ENCODE results near the gene MED12L. TPM values are rescaled to one million over a fixed set of nuclear protein-coding genes. Genes with fewer than 3 reads are reported as not detected.

Gene MED12L
- total and polyA plus RNA-seq, 2 donors (not counting 1 experiment from before 2014, with no cell fraction given): 0.94 to 4.3 TPM

DNA sequence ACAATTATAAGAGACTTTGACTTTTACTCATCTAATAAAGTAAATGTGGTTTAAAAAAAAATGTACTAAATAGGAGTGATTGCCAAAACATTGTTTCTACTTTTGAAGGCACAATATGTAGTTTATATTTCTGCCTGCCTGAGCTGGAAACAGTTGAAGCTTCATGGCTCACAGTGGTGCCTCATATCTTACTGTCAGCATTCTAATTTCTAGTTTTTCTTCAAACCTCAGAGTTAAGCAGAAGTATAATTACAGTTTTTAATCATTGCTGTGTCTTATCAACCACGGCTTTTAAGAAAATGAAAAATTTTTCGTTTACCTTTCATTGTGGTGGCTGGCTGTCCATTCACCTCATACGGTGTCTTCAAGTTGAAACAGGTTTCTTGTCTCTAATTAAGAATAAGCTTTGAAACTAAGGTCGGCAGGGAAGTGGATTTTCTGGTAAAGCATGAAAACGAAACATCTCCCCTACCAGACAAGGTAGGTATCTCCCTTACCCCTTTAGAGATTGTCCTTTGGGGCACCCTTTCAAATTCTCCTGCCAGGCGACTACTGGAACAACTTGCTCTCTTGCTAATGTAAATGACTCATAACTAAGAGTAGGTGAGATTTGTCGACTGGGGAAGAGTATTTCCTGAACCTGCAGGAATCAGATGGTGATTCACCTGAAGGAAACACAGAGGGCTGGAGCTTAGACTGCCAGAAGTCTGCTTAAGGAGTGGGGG lies 231.0 kb downstream of the MED12L start, which contains the start of gene GPR87:
TSS of gene GPR87 (minus strand) at position 554 of the 725 bp plus-strand sequence. CDS start 16,720 bp downstream, outside the sequence.
- Histone ChIP-seq H3K4me1 (ENCODE audit: control insufficient read depth, extremely low read depth, insufficient read depth, low read length) (peaks cover 18% of the 10 kb centered on the region), H3K27ac (ENCODE audit: insufficient read depth, low read length) (no peak within 1 kb of the TSS), H3K4me2 (ENCODE audit: extremely low read depth, insufficient read depth, low read length) (no peak within 1 kb of the TSS), H4K20me1 (ENCODE audit: control insufficient read depth, extremely low read depth, insufficient read depth, low read length) (no peaks in the 10 kb centered on the region), H3K79me2 (ENCODE audit: control insufficient read depth, insufficient read depth, low read length) (no peaks in the 10 kb centered on the region), H3K27me3 (ENCODE audit: control insufficient read depth, insufficient read depth, low read length) (no peaks in the 10 kb centered on the region), H3K4me3 (replicated peaks in 1 of 4; ENCODE audit: control extremely low read depth in 1 of 4, insufficient read depth in 1 of 4, low read depth in 3 of 4, low read length in 4 of 4) (no peak within 1 kb of the TSS), H3K9ac (ENCODE audit: insufficient read depth, low read length) (no peak within 1 kb of the TSS), H2AFZ (ENCODE audit: low read length) (no peak within 1 kb of the TSS), H3K36me3 (ENCODE audit: control insufficient read depth, insufficient read depth, low read length) (no peaks in the 10 kb centered on the region), H3K9me3 (ENCODE audit: control insufficient read depth, insufficient read depth, low read depth, low read length) (no peaks in the 10 kb centered on the region)
- TF ChIP-seq EZH2 (IDR thresholded peaks at IDR 0.05; ENCODE audit: low read length, missing control alignments): no peak
- no peak for TF ChIP-seq CTCF (conservative IDR thresholded peaks at IDR 0.05 in 1 of 2, IDR thresholded peaks at IDR 0.05 in 1 of 2; ENCODE audit: low read depth in 1 of 2, low read length in 2 of 2)
- peak; percentile 9 to 78 for DNase-seq (ENCODE audit: low read depth in 2 of 2)

DNA sequence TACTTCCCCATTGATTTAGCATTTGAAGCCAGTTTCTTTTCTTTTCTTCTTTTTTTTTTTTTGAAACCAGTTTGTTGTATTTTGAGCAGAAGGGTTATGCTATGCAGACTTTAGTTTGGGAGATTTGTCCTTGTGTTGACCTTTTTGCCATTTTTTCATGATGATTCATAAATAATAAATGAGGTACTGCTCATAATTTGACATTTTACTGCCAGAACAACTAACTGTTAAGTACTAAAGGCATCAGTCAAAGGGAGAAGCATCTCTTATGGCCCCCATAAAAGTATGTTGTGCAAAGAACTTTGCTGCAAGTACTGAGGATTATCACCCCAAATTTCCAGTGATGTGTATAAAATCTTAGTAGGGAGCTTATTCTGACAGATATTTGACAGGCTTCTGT lies 232.8 kb downstream of the MED12L start:
- H3K27ac ChIP-seq (ENCODE audit: insufficient read depth, low read length): peak overlapping the region; percentile 61
- H3K4me1 ChIP-seq (ENCODE audit: control insufficient read depth, extremely low read depth, insufficient read depth, low read length): peaks cover 18% of the 10 kb centered on the region
- no peaks in the 10 kb centered on the region for H4K20me1 ChIP-seq (ENCODE audit: control insufficient read depth, extremely low read depth, insufficient read depth, low read length)
- no peak overlapping the region for H3K9ac ChIP-seq (ENCODE audit: insufficient read depth, low read length)
- H3K27me3 ChIP-seq (ENCODE audit: control insufficient read depth, insufficient read depth, low read length): no peaks in the 10 kb centered on the region
- no peak overlapping the region for H3K4me3 ChIP-seq (replicated peaks in 1 of 4; ENCODE audit: control extremely low read depth in 1 of 4, insufficient read depth in 1 of 4, low read depth in 3 of 4, low read length in 4 of 4)
- peak overlapping the region; percentile 3 for H3K4me2 ChIP-seq (ENCODE audit: extremely low read depth, insufficient read depth, low read length)
- DNase-seq (ENCODE audit: low read depth in 2 of 2): peak; percentile 49 to 83
- H3K79me2 ChIP-seq (ENCODE audit: control insufficient read depth, insufficient read depth, low read length): no peaks in the 10 kb centered on the region
- no peak overlapping the region for H2AFZ ChIP-seq (ENCODE audit: low read length)
- TF ChIP-seq CTCF (conservative IDR thresholded peaks at IDR 0.05 in 1 of 2, IDR thresholded peaks at IDR 0.05 in 1 of 2; ENCODE audit: low read depth in 1 of 2, low read length in 2 of 2): no peak
- no peak for TF ChIP-seq EZH2 (IDR thresholded peaks at IDR 0.05; ENCODE audit: low read length, missing control alignments)
- H3K36me3 ChIP-seq (ENCODE audit: control insufficient read depth, insufficient read depth, low read length): no peaks in the 10 kb centered on the region
- no peaks in the 10 kb centered on the region for H3K9me3 ChIP-seq (ENCODE audit: control insufficient read depth, insufficient read depth, low read depth, low read length)

GRCh38 chr3:151318991-151319390 lies 233.5 kb downstream of the MED12L start:
- Histone ChIP-seq H3K79me2 (ENCODE audit: control insufficient read depth, insufficient read depth, low read length) (no peaks in the 10 kb centered on the region), H3K36me3 (ENCODE audit: control insufficient read depth, insufficient read depth, low read length) (no peaks in the 10 kb centered on the region), H3K4me1 (ENCODE audit: control insufficient read depth, extremely low read depth, insufficient read depth, low read length) (peaks cover 18% of the 10 kb centered on the region), H3K4me3 (replicated peaks in 1 of 4; ENCODE audit: control extremely low read depth in 1 of 4, insufficient read depth in 1 of 4, low read depth in 3 of 4, low read length in 4 of 4) (no peak overlapping the region), H3K4me2 (ENCODE audit: extremely low read depth, insufficient read depth, low read length) (no peak overlapping the region), H3K9ac (ENCODE audit: insufficient read depth, low read length) (no peak overlapping the region), H3K9me3 (ENCODE audit: control insufficient read depth, insufficient read depth, low read depth, low read length) (no peaks in the 10 kb centered on the region), H4K20me1 (ENCODE audit: control insufficient read depth, extremely low read depth, insufficient read depth, low read length) (no peaks in the 10 kb centered on the region), H3K27ac (ENCODE audit: insufficient read depth, low read length) (peak overlapping the region; percentile 61), H2AFZ (ENCODE audit: low read length) (no peak overlapping the region), H3K27me3 (ENCODE audit: control insufficient read depth, insufficient read depth, low read length) (no peaks in the 10 kb centered on the region)
- peak in 1 of 2 donors; percentile 17 for DNase-seq (ENCODE audit: low read depth in 2 of 2)
- no peak for TF ChIP-seq CTCF (conservative IDR thresholded peaks at IDR 0.05 in 1 of 2, IDR thresholded peaks at IDR 0.05 in 1 of 2; ENCODE audit: low read depth in 1 of 2, low read length in 2 of 2)
- TF ChIP-seq EZH2 (IDR thresholded peaks at IDR 0.05; ENCODE audit: low read length, missing control alignments): no peak

Measured in fibroblast of lung (primary cell).